Upper lobe of right lung (tissue), 1 donor: ENCODE results near the gene R3HDM2. TPM values are rescaled to one million over a fixed set of nuclear protein-coding genes. Genes with fewer than 3 reads are reported as not detected.
A peak's percentile ranks its signal among the peaks of the same experiment; 100 is the strongest.

Experiments used
- ATAC-seq: fragments of 200-7000 bp; cut with Tn5 transposase; one replicate; pipeline ENCODE4 v1.9.1; 2020; ENCODE audit warnings: mild to moderate bottlenecking, moderate library complexity
- DNase-seq: peaks from one replicate; pipeline ENCODE4 v3.0.0-alpha.2; 2020
- H3K27ac ChIP-seq: fragments of 200-600 bp; one replicate; pipeline ENCODE4 v1.8.0; 2022
- H3K27me3 ChIP-seq: fragments of 200-600 bp; one replicate; pipeline ENCODE4 v1.8.0; 2022; ENCODE audit warnings: mild to moderate bottlenecking
- H3K36me3 ChIP-seq: fragments of 200-600 bp; one replicate; pipeline ENCODE4 v1.8.0; 2022
- H3K4me1 ChIP-seq: fragments of 200-600 bp; one replicate; pipeline ENCODE4 v1.8.0; 2022
- H3K4me3 ChIP-seq: fragments of 200-600 bp; one replicate; pipeline ENCODE4 v1.8.0; 2022; ENCODE audit warnings: mild to moderate bottlenecking
- H3K9me3 ChIP-seq: fragments of 200-600 bp; one replicate; pipeline ENCODE4 v1.8.0; 2022
- intact Hi-C: fragments of 100-400 bp; cut with DNase I; formaldehyde crosslinking; loops from one replicate; pipeline ENCODE4 v1.11.0; 2022
- total RNA-seq: library from RNA; stranded (reverse); fragmentation: NEBNext Ultra II Directional; extraction: Animal tissue kit (Norgen Biotek cat#: 25700); gene quantifications from one replicate; pipeline ENCODE4 v1.2.1, GENCODE V29; 2021
- TF ChIP-seq, protein P1 (sequence below): fragments of 200-600 bp; IDR thresholded peaks from one replicate; pipeline ENCODE4 v1.8.0; 2022; ENCODE audit warnings: antibody characterized with exemption
- donor health status: DM: no; HTN: yes; CAD: no; lungs with severe emphysema.

Gene R3HDM2
- total RNA-seq, 1 donor from 2014 or later, result 81.0 TPM

DNA sequence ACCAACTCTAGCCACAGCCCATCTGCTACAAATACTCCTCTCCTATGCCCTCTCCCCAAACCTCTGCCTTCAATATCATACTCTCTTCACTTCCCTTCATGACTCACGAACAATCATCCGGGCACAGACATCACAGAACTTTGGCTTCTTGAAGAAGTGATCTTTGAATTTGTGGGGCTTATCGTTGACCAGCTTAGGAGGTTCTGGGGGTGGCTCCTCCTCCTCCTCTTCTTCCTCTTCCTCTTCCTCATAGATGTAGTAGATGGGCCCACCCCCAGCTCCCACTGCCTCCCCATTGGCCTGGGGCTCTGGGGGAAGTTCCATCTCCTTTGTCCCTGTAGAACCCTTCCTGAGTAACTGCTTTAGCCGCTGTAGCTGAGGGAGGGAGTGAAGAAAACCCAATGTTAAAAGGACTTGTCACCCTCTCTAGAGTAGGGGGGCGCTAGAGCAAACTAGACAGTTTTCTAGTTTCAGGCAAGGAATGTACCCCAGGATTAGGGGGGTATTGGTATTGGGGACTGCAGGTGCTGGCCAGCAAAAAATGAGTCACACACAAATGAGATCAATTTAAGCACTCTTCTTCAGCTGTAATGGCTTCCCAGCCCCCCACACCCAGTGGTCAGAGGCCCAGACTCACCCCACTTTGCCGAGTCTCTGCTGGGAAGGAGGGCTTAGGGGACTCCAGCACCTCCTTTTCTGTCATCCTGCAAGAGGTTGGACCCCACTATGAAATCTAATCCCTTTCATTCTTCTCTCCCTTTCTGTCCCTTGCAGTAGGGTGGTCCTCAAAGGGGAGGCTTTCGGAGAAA, 181.7 kb downstream of the R3HDM2 start:
- ATAC-seq (peak; percentile 81), DNase-seq (no peak)
- intact Hi-C loops, result no loop called here
- Histone ChIP-seq H3K27ac (no peak overlapping the region), H3K9me3 (no peaks in the 10 kb centered on the region), H3K4me1 (no peaks in the 10 kb centered on the region), H3K36me3 (no peaks in the 10 kb centered on the region), H3K27me3 (peaks cover 7% of the 10 kb centered on the region), H3K4me3 (peak overlapping the region; percentile 14)
- TF ChIP-seq, protein P1, sequence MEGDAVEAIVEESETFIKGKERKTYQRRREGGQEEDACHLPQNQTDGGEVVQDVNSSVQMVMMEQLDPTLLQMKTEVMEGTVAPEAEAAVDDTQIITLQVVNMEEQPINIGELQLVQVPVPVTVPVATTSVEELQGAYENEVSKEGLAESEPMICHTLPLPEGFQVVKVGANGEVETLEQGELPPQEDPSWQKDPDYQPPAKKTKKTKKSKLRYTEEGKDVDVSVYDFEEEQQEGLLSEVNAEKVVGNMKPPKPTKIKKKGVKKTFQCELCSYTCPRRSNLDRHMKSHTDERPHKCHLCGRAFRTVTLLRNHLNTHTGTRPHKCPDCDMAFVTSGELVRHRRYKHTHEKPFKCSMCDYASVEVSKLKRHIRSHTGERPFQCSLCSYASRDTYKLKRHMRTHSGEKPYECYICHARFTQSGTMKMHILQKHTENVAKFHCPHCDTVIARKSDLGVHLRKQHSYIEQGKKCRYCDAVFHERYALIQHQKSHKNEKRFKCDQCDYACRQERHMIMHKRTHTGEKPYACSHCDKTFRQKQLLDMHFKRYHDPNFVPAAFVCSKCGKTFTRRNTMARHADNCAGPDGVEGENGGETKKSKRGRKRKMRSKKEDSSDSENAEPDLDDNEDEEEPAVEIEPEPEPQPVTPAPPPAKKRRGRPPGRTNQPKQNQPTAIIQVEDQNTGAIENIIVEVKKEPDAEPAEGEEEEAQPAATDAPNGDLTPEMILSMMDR, result no peak

- no peaks in the 10 kb centered on the region for H3K9me3 ChIP-seq
- no peak overlapping the region for H3K27ac ChIP-seq
- ATAC-seq (no peak), DNase-seq (no peak)
- H3K36me3 ChIP-seq, result no peaks in the 10 kb centered on the region
- TF ChIP-seq, protein P1, result no peak
- no peak overlapping the region for H3K4me3 ChIP-seq
- peaks cover 14% of the 10 kb centered on the region for H3K4me1 ChIP-seq
- intact Hi-C loops, result no loop called here
- H3K27me3 ChIP-seq, result peaks cover 26% of the 10 kb centered on the region
These were observed 183.8 kb downstream of the R3HDM2 start for GRCh38 chr12:57247041-57247440.

GRCh38 chr12:57244312-57244696, 186.5 kb downstream of the R3HDM2 start:
- intact Hi-C loops, result no loop called here
- Histone ChIP-seq H3K9me3 (no peaks in the 10 kb centered on the region), H3K27ac (no peak overlapping the region), H3K4me1 (peaks cover 40% of the 10 kb centered on the region), H3K4me3 (no peak overlapping the region), H3K36me3 (no peaks in the 10 kb centered on the region), H3K27me3 (peaks cover 49% of the 10 kb centered on the region)
- DNase-seq, result no peak
- no peak for ATAC-seq
- TF ChIP-seq, protein P1, result no peak

DNA sequence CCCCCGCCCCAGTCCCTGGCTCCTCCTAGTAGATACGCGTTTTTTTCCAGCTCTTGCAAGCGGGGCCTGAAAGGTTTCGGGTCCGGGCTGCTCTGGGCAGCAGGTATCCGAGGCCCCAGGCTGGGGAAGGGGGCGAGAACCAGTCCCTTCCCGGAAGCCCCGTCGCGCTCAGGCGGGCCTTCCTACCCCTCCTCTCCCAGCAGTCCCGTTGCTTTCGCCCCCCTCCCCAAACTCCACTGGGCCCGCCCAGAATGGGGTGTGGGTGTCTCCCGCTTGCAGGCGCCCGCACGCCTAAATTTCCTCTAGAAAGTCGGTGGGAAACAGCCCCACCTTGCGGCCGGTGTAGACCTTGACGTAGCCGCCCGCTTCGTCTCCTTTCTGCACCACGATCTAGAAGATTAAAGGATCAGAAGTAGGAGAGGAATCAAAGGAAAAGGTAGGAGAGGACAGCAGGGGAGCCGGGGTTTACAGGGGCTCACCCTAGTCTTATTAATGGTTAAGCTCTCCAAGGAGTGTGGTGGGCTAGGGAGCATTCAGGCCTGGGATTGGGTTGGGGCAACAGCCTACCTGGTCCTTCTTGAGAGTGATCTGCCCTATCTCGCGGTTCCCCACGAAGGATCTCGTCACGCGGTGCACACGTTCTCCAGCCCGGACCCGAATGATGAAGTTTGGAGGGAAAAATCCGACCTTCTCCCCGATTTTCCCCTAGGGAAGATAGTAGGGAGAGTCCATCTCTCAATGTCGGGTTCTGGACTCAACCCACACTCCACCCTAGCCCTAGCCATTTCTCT, 187.1 kb downstream of the R3HDM2 start:
- H3K4me3 ChIP-seq, result peak overlapping the region; percentile 39
- peaks cover 45% of the 10 kb centered on the region for H3K4me1 ChIP-seq
- TF ChIP-seq, protein P1, result peak; percentile 84
- ATAC-seq (peak; percentile 58), DNase-seq (peak; percentile 87)
- H3K9me3 ChIP-seq, result no peaks in the 10 kb centered on the region
- intact Hi-C loops, result no loop called here
- H3K27me3 ChIP-seq, result peaks cover 51% of the 10 kb centered on the region
- H3K27ac ChIP-seq, result no peak overlapping the region
- H3K36me3 ChIP-seq, result no peaks in the 10 kb centered on the region

- Histone ChIP-seq H3K27ac (no peak overlapping the region), H3K9me3 (no peaks in the 10 kb centered on the region), H3K27me3 (peaks cover 60% of the 10 kb centered on the region), H3K36me3 (no peaks in the 10 kb centered on the region), H3K4me1 (peaks cover 53% of the 10 kb centered on the region), H3K4me3 (peak overlapping the region; percentile 39)
- ATAC-seq (peak; percentile 1), DNase-seq (peak; percentile 80)
- intact Hi-C loops, result no loop called here
- TF ChIP-seq, protein P1, result peak; percentile 61
These were observed 188.0 kb downstream of the R3HDM2 start for GRCh38 chr12:57242691-57243454.
